Measurements from ENCODE around the gene ASPN. TPM values are rescaled to one million over a fixed set of nuclear protein-coding genes. Genes with fewer than 3 reads are reported as not detected.

ASPN gene
- total RNA-seq, 3 donors from 2014 or later (not counting 1 experiment from before 2014, with no cell fraction given), result not detected

- WGBS (ENCODE audit: insufficient coverage), result 88% methylated on average over 1 of the region's 1 CpG
- DNase-seq, result no peak
Observed at GRCh38 chr9:92476962-92477361, 5.3 kb downstream of the ASPN start.

DNA sequence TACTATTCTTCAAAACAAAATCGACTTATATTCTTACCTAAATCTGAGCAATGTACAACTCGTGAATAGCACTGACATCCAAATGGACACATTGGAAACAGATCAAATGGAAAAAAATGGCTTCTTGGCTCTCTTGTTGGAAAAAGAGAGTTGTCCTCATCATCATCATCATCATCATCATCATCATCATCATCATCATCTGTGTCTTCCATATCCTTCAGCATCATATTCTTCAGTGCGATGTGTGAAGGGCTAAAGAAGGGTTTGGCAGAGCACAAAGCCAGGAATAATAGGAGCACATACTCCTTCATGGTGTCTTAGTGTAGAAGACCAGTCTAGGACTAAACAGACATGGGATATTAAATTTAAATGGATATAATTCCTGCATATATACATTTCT lies 7.7 kb downstream of the ASPN start:
- Histone ChIP-seq H3K27me3 (ENCODE audit: control insufficient read depth, insufficient read depth, low read length) (no peaks in the 10 kb centered on the region), H3K27ac (ENCODE audit: low read length) (no peak overlapping the region), H3K9me3 (ENCODE audit: control insufficient read depth, insufficient read depth, low read length) (no peaks in the 10 kb centered on the region), H3K4me1 (ENCODE audit: control insufficient read depth, insufficient read depth, low read length) (no peaks in the 10 kb centered on the region), H3K4me3 (ENCODE audit: low read length) (no peak overlapping the region), H3K36me3 (ENCODE audit: control insufficient read depth, insufficient read depth, low read length) (no peaks in the 10 kb centered on the region)
- no peaks in the 10 kb centered on the region for H3K27me3 Mint-ChIP-seq (ENCODE audit: low read depth in 2 of 2)
- intact Hi-C loops (cut with micrococcal nuclease), result no loop called here
- no peak overlapping the region for H3K27ac Mint-ChIP-seq
- no peak for DNase-seq
- no peaks in the 10 kb centered on the region for H3K4me1 Mint-ChIP-seq
- H3K4me3 Mint-ChIP-seq, result no peak overlapping the region
- no peaks in the 10 kb centered on the region for H3K9me3 Mint-ChIP-seq
- WGBS (ENCODE audit: insufficient coverage), result 93% methylated on average over 2 of the region's 3 CpGs
- TF ChIP-seq, protein P1, sequence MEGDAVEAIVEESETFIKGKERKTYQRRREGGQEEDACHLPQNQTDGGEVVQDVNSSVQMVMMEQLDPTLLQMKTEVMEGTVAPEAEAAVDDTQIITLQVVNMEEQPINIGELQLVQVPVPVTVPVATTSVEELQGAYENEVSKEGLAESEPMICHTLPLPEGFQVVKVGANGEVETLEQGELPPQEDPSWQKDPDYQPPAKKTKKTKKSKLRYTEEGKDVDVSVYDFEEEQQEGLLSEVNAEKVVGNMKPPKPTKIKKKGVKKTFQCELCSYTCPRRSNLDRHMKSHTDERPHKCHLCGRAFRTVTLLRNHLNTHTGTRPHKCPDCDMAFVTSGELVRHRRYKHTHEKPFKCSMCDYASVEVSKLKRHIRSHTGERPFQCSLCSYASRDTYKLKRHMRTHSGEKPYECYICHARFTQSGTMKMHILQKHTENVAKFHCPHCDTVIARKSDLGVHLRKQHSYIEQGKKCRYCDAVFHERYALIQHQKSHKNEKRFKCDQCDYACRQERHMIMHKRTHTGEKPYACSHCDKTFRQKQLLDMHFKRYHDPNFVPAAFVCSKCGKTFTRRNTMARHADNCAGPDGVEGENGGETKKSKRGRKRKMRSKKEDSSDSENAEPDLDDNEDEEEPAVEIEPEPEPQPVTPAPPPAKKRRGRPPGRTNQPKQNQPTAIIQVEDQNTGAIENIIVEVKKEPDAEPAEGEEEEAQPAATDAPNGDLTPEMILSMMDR (IDR thresholded peaks at IDR 0.05), result no peak
- ATAC-seq, result no peak
- H3K36me3 Mint-ChIP-seq, result no peaks in the 10 kb centered on the region

More at GRCh38 chr9:92476962-92477361, 5.3 kb downstream of the ASPN start:
- H3K27me3 Mint-ChIP-seq (ENCODE audit: low read depth in 2 of 2), result no peaks in the 10 kb centered on the region
- H3K4me1 ChIP-seq (ENCODE audit: control insufficient read depth, insufficient read depth, low read length), result no peaks in the 10 kb centered on the region
- no peaks in the 10 kb centered on the region for H3K27me3 ChIP-seq (ENCODE audit: control insufficient read depth, insufficient read depth, low read length)
- TF ChIP-seq, protein P1 (IDR thresholded peaks at IDR 0.05), result no peak
- no peak for ATAC-seq
- H3K4me3 ChIP-seq (ENCODE audit: low read length), result no peak overlapping the region
- H3K9me3 ChIP-seq (ENCODE audit: control insufficient read depth, insufficient read depth, low read length), result no peaks in the 10 kb centered on the region
- H3K36me3 Mint-ChIP-seq, result no peaks in the 10 kb centered on the region
- H3K27ac Mint-ChIP-seq, result no peak overlapping the region
- no peaks in the 10 kb centered on the region for H3K9me3 Mint-ChIP-seq
- intact Hi-C loops (cut with micrococcal nuclease), result no loop called here
- H3K27ac ChIP-seq (ENCODE audit: low read length), result no peak overlapping the region
- no peak overlapping the region for H3K4me3 Mint-ChIP-seq
- H3K4me1 Mint-ChIP-seq, result no peaks in the 10 kb centered on the region
- H3K36me3 ChIP-seq (ENCODE audit: control insufficient read depth, insufficient read depth, low read length), result no peaks in the 10 kb centered on the region

GRCh38 chr9:92468206-92468605 lies 14.1 kb downstream of the ASPN start:
- WGBS (ENCODE audit: insufficient coverage), result 100% methylated on average over 2 of the region's 2 CpGs
- Histone ChIP-seq H3K4me3 (ENCODE audit: low read length) (no peak overlapping the region), H3K36me3 (ENCODE audit: control insufficient read depth, insufficient read depth, low read length) (no peaks in the 10 kb centered on the region), H3K27me3 (ENCODE audit: control insufficient read depth, insufficient read depth, low read length) (no peaks in the 10 kb centered on the region), H3K27ac (ENCODE audit: low read length) (no peak overlapping the region), H3K4me1 (ENCODE audit: control insufficient read depth, insufficient read depth, low read length) (no peaks in the 10 kb centered on the region), H3K9me3 (ENCODE audit: control insufficient read depth, insufficient read depth, low read length) (no peaks in the 10 kb centered on the region)
- Mint-ChIP-seq H3K36me3 (no peaks in the 10 kb centered on the region), H3K4me1 (no peaks in the 10 kb centered on the region), H3K9me3 (no peaks in the 10 kb centered on the region), H3K4me3 (no peak overlapping the region), H3K27ac (no peak overlapping the region), H3K27me3 (ENCODE audit: low read depth in 2 of 2) (no peaks in the 10 kb centered on the region)
- intact Hi-C loops (cut with micrococcal nuclease), result no loop called here
- no peak for DNase-seq
- ATAC-seq, result no peak
- TF ChIP-seq, protein P1 (IDR thresholded peaks at IDR 0.05), result no peak

- Histone ChIP-seq H3K9me3 (ENCODE audit: control insufficient read depth, insufficient read depth, low read length) (no peaks in the 10 kb centered on the region), H3K27me3 (ENCODE audit: control insufficient read depth, insufficient read depth, low read length) (no peaks in the 10 kb centered on the region), H3K4me1 (ENCODE audit: control insufficient read depth, insufficient read depth, low read length) (no peaks in the 10 kb centered on the region), H3K36me3 (ENCODE audit: control insufficient read depth, insufficient read depth, low read length) (no peaks in the 10 kb centered on the region), H3K4me3 (ENCODE audit: low read length) (no peak overlapping the region), H3K27ac (ENCODE audit: low read length) (no peak overlapping the region)
- Mint-ChIP-seq H3K27ac (no peak overlapping the region), H3K27me3 (ENCODE audit: low read depth in 2 of 2) (no peaks in the 10 kb centered on the region), H3K9me3 (no peaks in the 10 kb centered on the region), H3K4me1 (no peaks in the 10 kb centered on the region), H3K36me3 (no peaks in the 10 kb centered on the region), H3K4me3 (no peak overlapping the region)
- 89% methylated on average over 2 of the region's 2 CpGs for WGBS (ENCODE audit: insufficient coverage)
- DNase-seq, result no peak
- intact Hi-C loops (cut with micrococcal nuclease), result no loop called here
- no peak for ATAC-seq
- TF ChIP-seq, protein P1 (IDR thresholded peaks at IDR 0.05), result no peak
Observed at GRCh38 chr9:92467511-92467910, 14.8 kb downstream of the ASPN start.

Measured in natural killer cell (primary cell).